Spleen (tissue), 11 donors: ENCODE data around the gene RASSF10. TPM values are rescaled to one million over a fixed set of nuclear protein-coding genes. Genes with fewer than 3 reads are reported as not detected.

Source experiments
- DNase-seq: peaks from one replicate; pipeline ENCODE4 v3.0.0-alpha.2; 2020
- H3K27ac ChIP-seq, 8 donors: fragments of 200-600 bp; sonication (generic) in 7 of 8; 1 replicate in 4 of 8; 2 replicates in 4 of 8; pipeline versions ENCODE4 v1.5.0 to v1.8.0; 2016 to 2021; ENCODE audit warnings: inconsistent platforms in 4 of 8, mild to moderate bottlenecking in 4 of 8, moderate library complexity in 1 of 8
- H3K27me3 ChIP-seq, 7 donors: fragments of 200-600 bp; sonication (generic) in 6 of 7; replicated peaks in 1 of 7; 1 replicate in 4 of 7; 2 replicates in 3 of 7; pipeline versions ENCODE4 v1.5.0 to v1.8.0; 2016 to 2021; ENCODE audit warnings: inconsistent platforms in 3 of 7, mild to moderate bottlenecking in 1 of 7
- H3K36me3 ChIP-seq, 6 donors: fragments of 200-600 bp; sonication (generic) in 5 of 6; 1 replicate in 4 of 6; 2 replicates in 2 of 6; pipeline versions ENCODE4 v1.5.0 to v1.8.0; 2016 to 2021; ENCODE audit warnings: inconsistent platforms in 2 of 6
- H3K4me1 ChIP-seq, 6 donors: fragments of 200-600 bp; sonication (generic) in 5 of 6; 1 replicate in 3 of 6; 2 replicates in 3 of 6; pipeline versions ENCODE4 v1.5.0 to v1.8.0; 2016 to 2021; ENCODE audit warnings: inconsistent platforms in 3 of 6
- H3K4me3 ChIP-seq, 8 donors: fragments of 200-600 bp; sonication (generic) in 7 of 8; 1 replicate in 4 of 8; 2 replicates in 4 of 8; pipeline versions ENCODE4 v1.5.0 to v1.8.0; 2016 to 2021; ENCODE audit warnings: inconsistent platforms in 4 of 8, mild to moderate bottlenecking in 4 of 8, moderate library complexity in 2 of 8
- H3K9me3 ChIP-seq, 8 donors: fragments of 200-600 bp; sonication (generic) in 7 of 8; 1 replicate in 4 of 8; 2 replicates in 4 of 8; pipeline versions ENCODE4 v1.5.0 to v1.8.0; 2016 to 2021; ENCODE audit warnings: inconsistent platforms in 4 of 8
- POLR2A ChIP-seq, 3 donors: fragments of 450-650 bp; IDR thresholded peaks; one replicate each; pipeline ENCODE4 v1.5.1; 2017; ENCODE audit warnings: antibody characterized with exemption in 3 of 3, mild to moderate bottlenecking in 1 of 3
- POLR2AphosphoS5 ChIP-seq, 3 donors: sonication (generic); formaldehyde crosslinking; IDR thresholded peaks; one replicate each; pipeline ENCODE4 v1.5.1; 2017; ENCODE audit warnings: antibody characterized with exemption in 3 of 3
- WGBS, 5 donors: extraction: QIAGEN DNeasy Blood & Tissue Kit in 3 of 5; methylation state at CpG; one replicate each; pipeline versions ENCODE4 v1.1.5 to v1.1.7; 2013 to 2018; 5-methylcytosine and 5-hydroxymethylcytosine counted together
- intact Hi-C: fragments of 100-400 bp; cut with DNase I; formaldehyde crosslinking; loops from one replicate; pipeline ENCODE4 v1.15.0; 2023; ENCODE audit warnings: low total_unique reads
- polyA plus RNA-seq, 3 donors: library from polyadenylated mRNA; stranded (reverse); fragments of 200-250 nt; gene quantifications; one replicate each; pipeline ENCODE4 v1.2.1, GENCODE V29; 2013
- total RNA-seq, 7 donors: library from RNA; depleted of rRNA in 3 of 7; stranded (reverse); fragments of >200 nt in 3 of 7; fragmentation: NEBNext Ultra II Directional in 4 of 7; extraction: Animal tissue kit (Norgen Biotek cat#: 25700) in 4 of 7; gene quantifications; one replicate each; pipeline versions ENCODE4 v1.1.0 to v1.2.1, GENCODE V29; 2016 to 2021
- TF ChIP-seq, protein P1 (sequence below), 11 experiments: fragments of 200-600 bp in 7 of 11; fragments of 450-650 bp in 4 of 11; sonication (generic) in 4 of 11; IDR thresholded peaks in 8 of 11; conservative IDR thresholded peaks in 3 of 11; 1 replicate in 7 of 11; 2 replicates in 4 of 11; pipeline versions ENCODE4 v1.4.0 to v1.8.0; 2016 to 2021; ENCODE audit warnings: antibody characterized with exemption in 11 of 11, inconsistent platforms in 4 of 11, mild to moderate bottlenecking in 1 of 11
- donor health status: healthy with polysubstance abuse.
- donor health status: DM: no; HTN: no; CAD: no; lungs with moderate emphysema.
- donor health status: DM: no; HTN: no; CAD: no.
- donor health status: Bipolar disorder and iron deficiency.
- donor health status: healthy.
- donor health status: DM: no; HTN: no; CAD: no.
- donor health status: DM: yes; HTN: yes; CAD: no.

The RASSF10 gene
- total and polyA plus RNA-seq, 10 donors: not detected

DNA sequence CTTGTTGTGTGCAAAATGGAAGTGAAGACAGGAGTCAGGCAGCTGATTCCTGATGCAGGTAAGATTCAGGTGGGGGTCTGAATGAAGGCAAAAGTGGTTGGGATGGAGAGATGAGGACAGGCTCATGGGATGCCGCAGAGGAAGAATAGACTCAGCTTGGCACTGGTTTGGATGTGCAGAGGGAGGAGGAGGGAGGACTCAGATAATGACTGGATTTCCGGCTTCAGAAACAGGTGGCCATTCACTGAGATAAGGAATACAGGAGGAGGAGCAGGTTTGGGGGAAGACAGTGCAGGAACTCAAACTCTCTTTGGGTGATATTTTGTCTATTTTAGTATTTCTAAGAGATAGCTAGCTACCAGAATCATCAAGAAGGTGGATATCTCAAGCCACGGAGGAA, 19.2 kb downstream of the RASSF10 start:
- Histone ChIP-seq H3K36me3 (no peaks in the 10 kb centered on the region), H3K4me1 (no peaks in the 10 kb centered on the region), H3K4me3 (no peak overlapping the region), H3K27ac (no peak overlapping the region), H3K9me3 (no peaks in the 10 kb centered on the region), H3K27me3 (peaks cover 0 to 45% (median 0%) of the 10 kb centered on the region in 7 donors)
- TF ChIP-seq, protein P1, sequence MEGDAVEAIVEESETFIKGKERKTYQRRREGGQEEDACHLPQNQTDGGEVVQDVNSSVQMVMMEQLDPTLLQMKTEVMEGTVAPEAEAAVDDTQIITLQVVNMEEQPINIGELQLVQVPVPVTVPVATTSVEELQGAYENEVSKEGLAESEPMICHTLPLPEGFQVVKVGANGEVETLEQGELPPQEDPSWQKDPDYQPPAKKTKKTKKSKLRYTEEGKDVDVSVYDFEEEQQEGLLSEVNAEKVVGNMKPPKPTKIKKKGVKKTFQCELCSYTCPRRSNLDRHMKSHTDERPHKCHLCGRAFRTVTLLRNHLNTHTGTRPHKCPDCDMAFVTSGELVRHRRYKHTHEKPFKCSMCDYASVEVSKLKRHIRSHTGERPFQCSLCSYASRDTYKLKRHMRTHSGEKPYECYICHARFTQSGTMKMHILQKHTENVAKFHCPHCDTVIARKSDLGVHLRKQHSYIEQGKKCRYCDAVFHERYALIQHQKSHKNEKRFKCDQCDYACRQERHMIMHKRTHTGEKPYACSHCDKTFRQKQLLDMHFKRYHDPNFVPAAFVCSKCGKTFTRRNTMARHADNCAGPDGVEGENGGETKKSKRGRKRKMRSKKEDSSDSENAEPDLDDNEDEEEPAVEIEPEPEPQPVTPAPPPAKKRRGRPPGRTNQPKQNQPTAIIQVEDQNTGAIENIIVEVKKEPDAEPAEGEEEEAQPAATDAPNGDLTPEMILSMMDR (IDR thresholded peaks at IDR 0.05 in 8 of 11, conservative IDR thresholded peaks at IDR 0.05 in 3 of 11): no peak
- TF ChIP-seq POLR2A (IDR thresholded peaks at IDR 0.05) (no peak), POLR2AphosphoS5 (IDR thresholded peaks at IDR 0.05) (no peak)
- DNase-seq: no peak
- intact Hi-C loops: no loop called here
- 78 to 87% (median 82%) methylated on average over 3 of the region's 3 CpGs for WGBS, 5 donors

DNA sequence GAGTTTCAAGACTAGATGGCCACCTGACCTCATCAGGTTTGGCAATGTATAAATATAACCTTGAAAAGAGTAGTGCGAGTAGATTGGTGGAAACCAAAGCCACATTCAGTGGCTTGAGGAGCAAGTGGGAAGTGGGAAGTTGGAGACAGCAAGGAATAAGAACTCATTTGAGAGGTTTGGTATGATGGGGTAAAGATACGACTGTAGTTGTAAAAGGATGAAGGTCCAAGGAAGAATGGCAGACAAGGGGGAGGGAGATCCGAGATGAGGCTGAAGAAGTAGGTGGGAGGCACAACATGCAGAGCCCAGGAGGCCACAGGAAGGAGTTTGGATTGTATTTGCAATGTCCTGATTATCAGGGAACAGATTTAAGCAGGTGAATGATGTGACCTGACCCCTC, 20.8 kb downstream of the RASSF10 start:
- 84 to 89% (median 86%) methylated on average over 3 of the region's 3 CpGs for WGBS, 5 donors
- no peaks in the 10 kb centered on the region for H3K4me1 ChIP-seq
- intact Hi-C loops: no loop called here
- no peak overlapping the region for H3K27ac ChIP-seq
- no peak for DNase-seq
- peaks cover 0 to 49% (median 0%) of the 10 kb centered on the region in 7 donors for H3K27me3 ChIP-seq
- no peaks in the 10 kb centered on the region for H3K36me3 ChIP-seq
- H3K4me3 ChIP-seq: no peak overlapping the region
- H3K9me3 ChIP-seq: no peaks in the 10 kb centered on the region
- TF ChIP-seq POLR2AphosphoS5 (IDR thresholded peaks at IDR 0.05) (no peak), POLR2A (IDR thresholded peaks at IDR 0.05) (no peak)
- TF ChIP-seq, protein P1 (IDR thresholded peaks at IDR 0.05 in 8 of 11, conservative IDR thresholded peaks at IDR 0.05 in 3 of 11): no peak

DNA sequence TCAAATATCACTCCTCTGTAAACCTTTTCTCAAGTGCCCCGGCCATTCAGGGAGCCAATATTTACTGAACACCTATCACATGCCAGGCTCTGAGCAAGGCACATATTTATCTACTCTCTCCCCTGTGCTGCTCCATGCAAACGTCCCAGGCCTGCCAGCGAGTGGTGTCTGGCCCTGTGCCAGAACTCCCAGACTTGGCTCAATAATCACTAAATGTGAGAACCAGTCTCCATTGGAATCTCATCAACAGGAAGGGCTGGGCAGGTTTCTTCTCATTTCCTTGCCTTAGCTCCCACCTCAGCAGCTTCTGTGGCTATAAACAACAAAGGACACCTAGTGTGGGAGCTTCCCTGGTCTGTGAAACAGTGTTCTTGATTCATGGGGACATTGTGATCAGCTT, 21.7 kb downstream of the RASSF10 start:
- H3K9me3 ChIP-seq: no peaks in the 10 kb centered on the region
- WGBS, 5 donors: 53 to 66% (median 59%) methylated on average over 3 of the region's 3 CpGs
- H3K36me3 ChIP-seq: no peaks in the 10 kb centered on the region
- H3K27me3 ChIP-seq: peaks cover 0 to 58% (median 0%) of the 10 kb centered on the region in 7 donors
- H3K27ac ChIP-seq: no peak overlapping the region
- TF ChIP-seq POLR2AphosphoS5 (IDR thresholded peaks at IDR 0.05) (no peak), POLR2A (IDR thresholded peaks at IDR 0.05) (no peak)
- TF ChIP-seq, protein P1 (IDR thresholded peaks at IDR 0.05 in 8 of 11, conservative IDR thresholded peaks at IDR 0.05 in 3 of 11): no peak
- H3K4me3 ChIP-seq: no peak overlapping the region
- intact Hi-C loops: no loop called here
- no peaks in the 10 kb centered on the region for H3K4me1 ChIP-seq
- no peak for DNase-seq

DNA sequence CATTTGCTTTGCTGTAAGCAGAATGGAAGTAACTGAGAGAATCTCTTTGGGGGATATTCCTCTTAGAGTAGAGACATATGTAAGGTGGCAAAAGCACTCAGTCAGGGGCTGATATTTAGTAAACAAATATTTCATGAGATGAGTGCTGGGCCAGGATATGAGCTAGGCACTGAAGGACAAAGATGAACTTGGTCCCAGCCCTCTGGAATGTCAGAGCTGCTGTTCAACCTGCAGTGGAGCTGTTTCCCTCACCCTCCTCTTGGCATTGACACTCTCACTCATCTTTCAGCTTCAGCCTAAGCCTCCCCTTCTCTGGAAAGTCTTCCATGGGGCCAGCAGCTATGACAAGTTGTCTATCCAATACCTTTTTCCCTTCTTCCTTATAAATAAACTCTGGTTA, 22.2 kb downstream of the RASSF10 start:
- Histone ChIP-seq H3K4me3 (no peak overlapping the region), H3K4me1 (no peaks in the 10 kb centered on the region), H3K27me3 (peaks cover 0 to 62% (median 0%) of the 10 kb centered on the region in 7 donors), H3K36me3 (no peaks in the 10 kb centered on the region), H3K27ac (no peak overlapping the region), H3K9me3 (no peaks in the 10 kb centered on the region)
- intact Hi-C loops: no loop called here
- no peak for DNase-seq
- TF ChIP-seq, protein P1 (IDR thresholded peaks at IDR 0.05 in 8 of 11, conservative IDR thresholded peaks at IDR 0.05 in 3 of 11): no peak
- TF ChIP-seq POLR2AphosphoS5 (IDR thresholded peaks at IDR 0.05) (no peak), POLR2A (IDR thresholded peaks at IDR 0.05) (no peak)
